ENCODE data around the gene LRRC43.
A peak's percentile ranks its signal among the peaks of the same experiment; 100 is the strongest.
"Not testable (repeated sequence)": the region's sequence is repeated elsewhere in the genome, so short reads cannot be mapped to it uniquely, and the experiment has no call there.

LRRC43 gene

GRCh38 chr12:122192441-122192840, 9.5 kb downstream of the LRRC43 start:
- DNase-seq (ENCODE audit: low spot score) = peak; percentile 36

DNA sequence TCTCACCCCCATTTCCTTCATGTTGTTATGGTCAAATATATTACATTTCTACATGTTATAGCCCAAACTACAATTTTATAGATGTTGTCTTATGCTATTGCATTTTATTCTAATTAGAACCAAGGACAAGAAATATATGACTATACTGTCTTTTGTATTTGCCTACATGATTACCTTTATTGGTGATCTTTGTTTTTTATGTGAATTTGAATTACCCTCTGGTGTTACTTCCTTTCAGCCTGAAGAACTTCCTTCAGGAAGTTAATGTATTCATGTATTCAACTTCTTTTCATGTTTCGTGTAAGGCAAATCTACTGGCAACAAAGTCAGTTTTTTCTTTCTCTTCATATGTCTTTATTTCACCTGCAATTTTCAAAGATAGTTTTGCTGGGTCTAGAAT, 11.9 kb downstream of the LRRC43 start:
- DNase-seq (ENCODE audit: low spot score) = no peak

- no peak for DNase-seq (ENCODE audit: low spot score)
Measured at GRCh38 chr12:122195405-122195804, 12.5 kb downstream of the LRRC43 start.

DNA sequence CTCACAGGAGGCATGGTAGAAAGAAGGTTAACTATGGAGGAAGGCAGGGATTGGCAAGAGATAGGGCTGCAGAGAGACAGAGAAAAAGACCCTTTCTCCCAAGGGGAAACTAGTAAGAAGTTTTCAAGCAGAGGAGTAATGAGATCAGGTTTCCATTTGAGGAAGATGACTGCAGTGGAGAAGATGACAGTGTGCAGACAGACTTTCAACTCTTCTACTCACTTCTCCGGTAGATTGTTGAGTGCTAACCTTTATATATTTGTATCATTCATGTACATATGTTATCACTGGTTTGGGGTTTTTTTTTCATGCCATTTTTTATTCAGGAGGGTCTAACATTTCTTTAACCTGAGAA, 14.7 kb downstream of the LRRC43 start:
- no peak for DNase-seq (ENCODE audit: low spot score)

DNA sequence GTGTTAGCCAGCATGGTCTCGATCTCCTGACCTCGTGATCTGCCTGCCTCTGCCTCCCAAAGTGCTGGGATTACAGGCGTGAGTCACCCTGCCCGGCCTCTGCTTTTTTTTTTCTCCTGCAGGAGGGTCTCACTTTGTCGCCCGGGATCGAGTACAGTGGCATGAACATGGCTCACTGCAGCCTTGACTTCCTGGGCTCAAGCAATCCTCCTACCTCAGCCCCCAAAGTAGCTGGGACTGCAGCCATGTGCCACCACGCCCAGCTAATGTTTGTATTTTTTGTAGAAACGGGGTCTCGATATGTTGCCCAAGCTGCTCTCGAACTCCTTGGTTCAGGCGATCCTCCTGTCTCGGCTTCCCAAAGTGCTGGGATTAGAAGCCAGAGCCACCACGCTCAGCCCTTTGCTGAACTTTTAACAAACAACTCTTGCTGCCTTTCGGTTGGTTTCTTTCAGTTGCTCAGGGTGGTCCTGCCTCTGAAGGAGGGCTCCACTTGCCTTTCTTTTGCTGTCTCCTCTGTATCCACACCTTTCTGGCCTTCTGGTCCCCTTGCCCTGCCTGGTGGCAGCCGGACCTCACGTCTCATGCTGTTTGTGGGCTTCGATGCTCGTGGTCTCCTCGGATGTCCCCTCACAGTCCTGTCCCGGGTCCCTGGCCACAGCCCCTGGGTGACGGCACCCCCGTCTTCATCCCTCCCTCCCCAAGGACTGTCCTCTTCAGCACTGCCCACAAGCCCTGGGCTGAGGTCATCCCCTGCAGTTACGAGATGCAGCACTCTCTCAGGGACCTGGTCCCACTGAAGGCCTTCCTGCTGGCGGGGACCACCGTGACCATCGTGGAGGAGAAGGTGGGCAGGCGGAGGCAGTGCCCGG, 16.8 kb downstream of the LRRC43 start:
- no peak for DNase-seq (ENCODE audit: low spot score)

GRCh38 chr12:122200541-122201175, 17.7 kb downstream of the LRRC43 start:
- DNase-seq (ENCODE audit: low spot score) = no peak

DNA sequence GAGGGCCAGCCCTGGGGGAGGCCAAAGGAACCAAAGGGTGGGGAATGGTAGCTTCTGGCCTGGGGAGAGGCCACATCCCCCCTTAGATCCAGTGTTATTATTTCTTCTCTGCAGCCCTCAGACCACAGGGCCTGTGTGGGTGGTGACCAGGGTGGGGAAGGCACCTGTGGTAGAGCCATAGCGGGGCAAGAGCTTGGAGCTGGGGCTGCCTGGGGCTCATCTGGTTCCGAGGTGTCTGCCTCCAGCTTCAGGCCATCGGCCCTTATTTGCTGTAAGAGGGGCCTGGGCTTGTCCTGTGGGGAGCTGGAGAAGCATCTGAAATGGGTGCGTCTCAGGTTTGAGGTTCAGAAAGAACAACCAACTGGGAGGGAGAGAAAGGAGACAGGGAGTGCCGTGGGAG, 18.5 kb downstream of the LRRC43 start:
- DNase-seq (ENCODE audit: low spot score) = no peak

GRCh38 chr12:122202017-122202416, 19.1 kb downstream of the LRRC43 start:
- DNase-seq (ENCODE audit: low spot score) = no peak

GRCh38 chr12:122202811-122203210, 19.9 kb downstream of the LRRC43 start:
- not testable (repeated sequence) for DNase-seq (ENCODE audit: low spot score)

DNA sequence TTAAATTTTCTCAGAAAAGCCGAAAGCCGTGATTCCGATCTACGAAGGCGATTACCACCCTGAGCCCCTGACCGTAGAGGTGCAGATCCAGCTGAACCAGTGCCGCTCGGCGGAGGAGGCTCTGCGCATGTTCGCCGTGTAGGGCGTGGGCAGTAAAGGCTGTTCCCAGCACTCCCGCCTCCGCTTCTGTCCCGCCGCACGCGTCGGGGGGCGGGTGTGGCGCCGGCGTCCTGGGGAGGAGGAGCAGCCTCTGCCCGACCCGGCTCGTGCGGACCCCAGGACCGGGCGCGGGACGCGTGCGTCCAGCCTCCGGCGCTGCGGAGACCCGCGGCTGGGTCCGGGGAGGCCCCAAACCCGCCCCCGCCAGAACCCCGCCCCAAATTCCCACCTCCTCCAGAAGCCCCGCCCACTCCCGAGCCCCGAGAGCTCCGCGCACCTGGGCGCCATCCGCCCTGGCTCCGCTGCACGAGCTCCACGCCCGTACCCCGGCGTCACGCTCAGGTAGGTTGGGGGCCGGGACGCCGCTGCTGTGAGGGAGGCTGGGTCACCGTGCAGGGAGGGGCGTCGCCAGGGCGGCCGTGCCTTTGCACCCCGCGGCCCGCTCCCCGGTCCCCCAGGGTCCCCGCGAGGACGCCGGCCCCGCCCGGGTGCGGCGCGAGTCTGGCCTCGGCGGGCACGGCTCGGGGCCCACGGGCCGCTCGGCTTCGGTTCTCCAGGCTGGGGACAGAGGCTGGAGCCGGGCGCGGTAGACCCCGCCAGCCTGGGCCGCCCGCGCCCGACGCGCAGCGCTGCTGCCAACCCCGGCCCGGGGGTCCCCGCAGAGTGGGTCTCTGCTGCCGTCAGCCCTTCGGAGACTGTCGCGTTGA, 20.6 kb downstream of the LRRC43 start, which contains the start of gene B3GNT4:
TSS of gene B3GNT4 (plus strand) at position 409 of the 866 bp plus-strand sequence. CDS start 910 bp downstream, outside the sequence.
- DNase-seq (ENCODE audit: low spot score) = peak; percentile 61

DNA sequence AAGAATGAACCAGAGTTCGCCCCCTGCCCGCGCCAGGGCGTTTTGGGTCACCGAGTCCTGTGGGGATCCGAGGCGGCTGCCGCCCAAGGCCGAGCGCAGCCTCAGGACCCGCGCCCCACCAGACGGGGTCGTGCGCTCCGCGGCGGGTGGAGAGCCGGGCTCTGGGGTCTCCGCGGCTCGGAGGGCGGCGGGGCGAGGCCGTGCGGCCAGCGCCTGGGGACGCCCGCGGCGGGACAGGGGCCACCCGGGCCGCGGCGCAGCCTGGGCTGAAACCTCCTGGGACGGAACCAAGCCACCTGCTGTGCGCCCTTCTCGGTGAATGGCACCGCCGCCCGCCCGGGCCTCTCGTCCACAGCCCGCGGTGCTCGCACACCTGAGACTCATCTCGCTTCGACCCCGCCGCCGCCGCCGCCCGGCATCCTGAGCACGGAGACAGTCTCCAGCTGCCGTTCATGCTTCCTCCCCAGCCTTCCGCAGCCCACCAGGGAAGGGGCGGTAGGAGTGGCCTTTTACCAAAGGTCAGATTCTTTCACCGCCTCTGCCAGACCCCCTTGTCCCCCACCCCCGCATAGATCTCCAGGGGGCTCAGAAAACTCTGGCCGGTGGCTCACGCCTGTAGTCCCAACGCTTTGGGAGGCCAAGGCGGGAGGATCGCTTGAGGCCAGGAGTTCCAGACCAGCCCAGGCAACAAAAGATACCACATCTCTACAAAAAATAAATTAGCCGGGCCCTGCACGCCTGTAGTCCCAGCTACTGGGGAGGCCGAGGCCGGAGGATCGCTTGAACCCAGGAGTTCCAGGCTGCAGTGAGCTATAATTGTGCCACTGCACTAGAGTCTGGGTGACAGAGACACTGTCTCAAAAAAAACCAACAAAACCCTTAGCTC, 21.5 kb downstream of the LRRC43 start:
- DNase-seq (ENCODE audit: low spot score) = no peak

DNA sequence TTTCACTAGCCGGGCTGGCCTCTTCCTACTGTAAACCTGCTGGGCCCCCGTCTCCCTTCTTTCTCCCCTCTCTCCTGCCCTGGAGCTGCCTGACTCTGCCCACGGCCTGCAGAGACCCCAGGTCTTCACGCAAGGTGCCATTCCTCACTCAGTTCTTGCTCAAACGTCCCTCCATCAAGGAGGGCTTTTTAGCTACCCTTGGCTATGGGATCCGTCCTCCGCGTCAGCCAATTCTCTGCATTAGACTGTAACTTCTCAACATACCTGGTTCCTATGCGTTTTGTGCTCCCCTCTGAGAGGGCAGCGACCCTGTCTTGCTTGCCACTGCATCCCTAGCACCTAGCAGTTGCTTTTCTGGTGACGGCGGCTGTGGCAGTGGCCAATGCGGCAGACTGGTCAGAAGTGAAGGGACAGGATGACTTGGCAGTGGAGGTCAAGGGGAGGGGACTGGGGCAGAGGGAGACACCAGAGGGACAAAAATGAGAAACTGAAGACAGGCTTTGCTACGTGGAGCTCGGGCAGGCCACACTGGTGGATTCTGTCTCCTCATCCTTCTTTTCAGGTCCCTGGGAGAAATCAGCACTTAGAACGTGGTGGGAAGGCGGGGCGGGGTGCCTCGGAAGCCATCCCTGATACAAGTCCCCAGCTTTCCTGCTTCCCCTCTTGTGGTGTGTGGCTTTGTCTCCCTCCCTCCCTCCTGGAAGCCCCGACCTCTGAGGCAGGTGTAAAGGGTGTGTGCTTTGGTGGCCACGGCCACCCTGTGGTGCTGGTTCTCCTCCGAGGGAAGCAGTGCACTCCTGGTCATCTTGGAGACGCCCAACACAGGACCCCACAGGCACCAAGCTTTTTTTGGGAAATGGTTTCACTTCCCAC, 22.4 kb downstream of the LRRC43 start:
- no peak for DNase-seq (ENCODE audit: low spot score)

- no peak for DNase-seq (ENCODE audit: low spot score)
Measured at GRCh38 chr12:122206111-122206881, 23.4 kb downstream of the LRRC43 start.

DNA sequence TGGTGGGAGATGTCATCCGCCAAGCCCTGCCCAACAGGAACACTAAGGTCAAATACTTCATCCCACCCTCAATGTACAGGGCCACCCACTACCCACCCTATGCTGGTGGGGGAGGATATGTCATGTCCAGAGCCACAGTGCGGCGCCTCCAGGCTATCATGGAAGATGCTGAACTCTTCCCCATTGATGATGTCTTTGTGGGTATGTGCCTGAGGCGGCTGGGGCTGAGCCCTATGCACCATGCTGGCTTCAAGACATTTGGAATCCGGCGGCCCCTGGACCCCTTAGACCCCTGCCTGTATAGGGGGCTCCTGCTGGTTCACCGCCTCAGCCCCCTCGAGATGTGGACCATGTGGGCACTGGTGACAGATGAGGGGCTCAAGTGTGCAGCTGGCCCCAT, 24.1 kb downstream of the LRRC43 start:
- DNase-seq (ENCODE audit: low spot score) = no peak

GRCh38 chr12:122207391-122207790, 24.5 kb downstream of the LRRC43 start:
- no peak for DNase-seq (ENCODE audit: low spot score)

DNA sequence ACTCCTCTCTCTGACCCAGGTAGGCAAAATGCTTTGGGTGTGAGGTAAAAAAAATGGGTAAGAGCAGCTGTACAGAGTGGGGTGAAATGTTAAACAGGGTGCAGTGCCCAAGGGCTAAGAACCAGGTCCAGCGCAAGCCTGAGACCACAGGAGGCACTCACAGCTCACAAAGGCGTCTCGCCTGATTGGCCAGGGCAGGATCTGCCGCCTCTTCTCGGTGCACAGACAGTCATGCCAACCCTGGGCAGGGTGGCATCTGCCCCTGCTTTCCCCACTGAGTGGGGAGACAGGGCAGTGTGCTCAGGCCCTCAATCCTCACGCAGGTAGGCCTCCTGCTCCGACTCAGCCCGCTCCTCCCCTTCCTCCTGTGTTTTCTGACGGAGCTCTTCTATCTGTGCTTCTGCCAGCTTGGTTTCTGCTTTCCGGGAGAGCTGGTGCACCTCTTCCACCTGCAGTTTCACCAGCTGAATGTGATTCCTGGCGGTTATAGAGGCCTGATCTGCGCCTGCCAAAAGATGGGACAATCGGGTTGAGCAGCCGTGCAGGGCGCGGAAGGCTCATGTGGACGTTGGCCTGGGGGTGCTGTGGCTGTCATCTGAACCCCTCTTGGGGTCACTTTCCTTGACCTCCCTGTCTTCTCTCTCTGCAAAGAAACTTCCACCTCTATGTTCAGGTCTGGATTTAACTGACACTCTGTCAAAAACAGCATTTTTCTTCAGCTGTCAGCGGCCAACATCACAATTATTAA, 25.3 kb downstream of the LRRC43 start:
- no peak for DNase-seq (ENCODE audit: low spot score)

GRCh38 chr12:122215771-122216170, 32.8 kb downstream of the LRRC43 start:
- DNase-seq (ENCODE audit: low spot score) = no peak

GRCh38 chr12:122216445-122216844, 33.5 kb downstream of the LRRC43 start:
- no peak for DNase-seq (ENCODE audit: low spot score)
